HepG2 (cell line): ENCODE data around the gene SKIL. TPM values are rescaled to one million over a fixed set of nuclear protein-coding genes. Genes with fewer than 3 reads are reported as not detected.

ENCODE experiments used
- BATF2 ChIP-seq: sonication (generic); formaldehyde crosslinking; IDR thresholded peaks from 2 replicates; pipeline ENCODE4 v1.8.0; 2022; ENCODE audit warnings: mild to moderate bottlenecking, missing genetic modification reagents, moderate library complexity
- FOXO4 ChIP-seq: sonication (generic); formaldehyde crosslinking; conservative IDR thresholded peaks from 2 replicates; pipeline ENCODE4 v1.8.1; 2023; ENCODE audit warnings: missing genetic modification reagents
- GATAD2A ChIP-seq: IDR thresholded peaks from 2 replicates; pipeline ENCODE4 v1.6.1; 2016
- MEIS2 ChIP-seq: sonication (generic); formaldehyde crosslinking; IDR thresholded peaks from 2 replicates; pipeline ENCODE4 v1.9.0; 2021; ENCODE audit warnings: mild to moderate bottlenecking, missing genetic modification reagents
- REST ChIP-seq, 2 experiments: IDR thresholded peaks; 2 replicates each; pipeline ENCODE4 v1.6.1; 2011 to 2012; ENCODE audit warnings: low read length in 2 of 2, borderline replicate concordance in 1 of 2, low read depth in 1 of 2, mild to moderate bottlenecking in 1 of 2, moderate library complexity in 1 of 2
- SRSF9 ChIP-seq: fragments of 200-400 bp; formaldehyde crosslinking; IDR thresholded peaks from 2 replicates; pipeline ENCODE4 v1.6.1; 2018; ENCODE audit warnings: borderline replicate concordance, mild to moderate bottlenecking, low read depth, low read length; ENCODE audit not compliant: insufficient read depth, poor library complexity, severe bottlenecking
- ZBTB38 ChIP-seq: sonication (generic); formaldehyde crosslinking; IDR thresholded peaks from 2 replicates; pipeline ENCODE4 v1.5.1; 2020; ENCODE audit warnings: mild to moderate bottlenecking, missing genetic modification reagents
- ZBTB44 ChIP-seq: sonication (generic); formaldehyde crosslinking; IDR thresholded peaks from 2 replicates; pipeline ENCODE4 v1.4.0; 2020; ENCODE audit warnings: missing genetic modification reagents
- ZFP41 ChIP-seq: sonication (generic); formaldehyde crosslinking; IDR thresholded peaks from 2 replicates; pipeline ENCODE4 v1.4.0; 2020; ENCODE audit warnings: mild to moderate bottlenecking, missing genetic modification reagents, borderline replicate concordance
- ZGPAT ChIP-seq: IDR thresholded peaks from 2 replicates; pipeline ENCODE4 v1.6.1; 2016; ENCODE audit warnings: mild to moderate bottlenecking
- ZNF121 ChIP-seq: sonication (generic); formaldehyde crosslinking; IDR thresholded peaks from 2 replicates; pipeline ENCODE4 v1.5.0; 2020; ENCODE audit warnings: mild to moderate bottlenecking, missing genetic modification reagents
- ZNF317 ChIP-seq: sonication (generic); formaldehyde crosslinking; IDR thresholded peaks from 2 replicates; pipeline ENCODE4 v1.5.0; 2020; ENCODE audit warnings: mild to moderate bottlenecking, missing genetic modification reagents
- ZNF33B ChIP-seq: sonication (generic); formaldehyde crosslinking; IDR thresholded peaks from 2 replicates; pipeline ENCODE4 v1.5.1; 2020; ENCODE audit warnings: mild to moderate bottlenecking, missing genetic modification reagents
- ZNF574 ChIP-seq: sonication (generic); formaldehyde crosslinking; IDR thresholded peaks from 2 replicates; pipeline ENCODE4 v1.4.0; 2020; ENCODE audit warnings: missing genetic modification reagents
- ZNF749 ChIP-seq: sonication (generic); formaldehyde crosslinking; IDR thresholded peaks from 2 replicates; pipeline ENCODE4 v1.8.0; 2022; ENCODE audit warnings: mild to moderate bottlenecking, missing genetic modification reagents, moderate library complexity, borderline replicate concordance
- ZSCAN21 ChIP-seq: sonication (generic); formaldehyde crosslinking; IDR thresholded peaks from 2 replicates; pipeline ENCODE4 v1.8.0; 2022; ENCODE audit warnings: mild to moderate bottlenecking, missing genetic modification reagents, moderate library complexity, borderline replicate concordance
- polyA plus RNA-seq, 8 experiments: library from polyadenylated mRNA; depleted of rRNA in 3 of 8; stranded (reverse) in 7 of 8; unstranded in 1 of 8; fragments of >200 nt; fragmentation: Illumina TruSeq in 4 of 8; extraction: Trizol in 4 of 8; gene quantifications; 2 replicates each; pipeline versions ENCODE4 v1.2.1 to v1.2.3, GENCODE V29; 2011 to 2016; ENCODE audit warnings: low read depth in 4 of 8, missing spikeins in 1 of 8, mixed read lengths in 1 of 8; ENCODE audit not compliant: insufficient read depth in 1 of 8
- total RNA-seq, 5 experiments: library from RNA; depleted of rRNA; stranded (reverse); fragments of >200 nt; fragmentation: Illumina TruSeq; extraction: Trizol; gene quantifications; 2 replicates each; pipeline ENCODE4 v1.2.3, GENCODE V29; 2016; ENCODE audit warnings: low read depth in 1 of 5

SKIL gene
- total and polyA plus RNA-seq, 2 of the 13 experiments (the other 11 are each of a cell fraction or from before 2014, with no cell fraction given): 5.2 to 20.7 TPM

GRCh38 chr3:170425491-170426239 lies 68.2 kb downstream of the SKIL start (continued):
- TF ChIP-seq ZBTB44 (CRISPR knock-in tag): no peak
- TF ChIP-seq ZNF33B (CRISPR knock-in tag): peak; percentile 18; the same call in 1 of the 2 replicates
- peak; percentile 79 for TF ChIP-seq GATAD2A (CRISPR knock-in tag)
- no peak for TF ChIP-seq ZFP41 (CRISPR knock-in tag)
- TF ChIP-seq ZNF574 (CRISPR knock-in tag): peak; percentile 68
- TF ChIP-seq ZSCAN21: peak; percentile 41; the same call in 1 of the 2 replicates
- TF ChIP-seq ZBTB38: peak; percentile 79; the same call in 1 of the 2 replicates
- TF ChIP-seq SRSF9: no peak
- no peak for TF ChIP-seq ZGPAT (CRISPR knock-in tag)
- 0 out of 2 replicates have a peak, but pooled peaks have one; percentile 30 for TF ChIP-seq ZNF749
- no peak for TF ChIP-seq BATF2 (CRISPR knock-in tag)
- TF ChIP-seq MEIS2: no peak
- TF ChIP-seq ZNF317 (CRISPR knock-in tag): peak; percentile 77
- TF ChIP-seq ZNF121 (CRISPR knock-in tag): 0 out of 2 replicates have a peak, but pooled peaks have one; percentile 9
- peak in 1 of 2 experiments; percentile 44; a peak in 1 of 4 replicates for TF ChIP-seq REST (IDR thresholded peaks at IDR 0.05; ENCODE audit: borderline replicate concordance in 1 of 2, low read depth in 1 of 2, low read length in 2 of 2)
- no peak for TF ChIP-seq FOXO4 (CRISPR knock-in tag)
